Endodermal cell (in vitro differentiated cells): Measurements from ENCODE around the gene ZNF396. TPM values are rescaled to one million over a fixed set of nuclear protein-coding genes. Genes with fewer than 3 reads are reported as not detected.

ENCODE experiments used
- DNase-seq: peaks from one replicate; pipeline ENCODE4 v3.0.0-alpha.2; 2017
- H3K27ac ChIP-seq: 2 replicates; pipeline ENCODE4 v1.5.1; 2013; ENCODE audit warnings: mild to moderate bottlenecking, low read depth, low read length, moderate library complexity
- H3K27me3 ChIP-seq: 2 replicates; pipeline ENCODE4 v1.6.1; 2013; ENCODE audit warnings: mild to moderate bottlenecking, low read length, moderate library complexity; ENCODE audit not compliant: insufficient read depth, control insufficient read depth, poor library complexity, severe bottlenecking
- H3K36me3 ChIP-seq: 2 replicates; pipeline ENCODE4 v1.7.0; 2013; ENCODE audit warnings: mild to moderate bottlenecking, low read length, moderate library complexity; ENCODE audit not compliant: control insufficient read depth, insufficient read depth
- H3K4me1 ChIP-seq: one replicate; pipeline ENCODE4 v1.7.0; 2013; ENCODE audit warnings: low read length; ENCODE audit not compliant: control insufficient read depth, insufficient read depth
- H3K4me3 ChIP-seq: 2 replicates; pipeline ENCODE4 v1.5.1; 2013; ENCODE audit warnings: mild to moderate bottlenecking, low read length, moderate library complexity
- H3K9ac ChIP-seq: 2 replicates; pipeline ENCODE4 v1.6.1; 2013; ENCODE audit warnings: mild to moderate bottlenecking, low read length, moderate library complexity; ENCODE audit not compliant: poor library complexity, severe bottlenecking; ENCODE audit errors: extremely low read depth
- H3K9me3 ChIP-seq: 2 replicates; pipeline ENCODE4 v1.6.1; 2013; ENCODE audit warnings: mild to moderate bottlenecking, low read length, moderate library complexity; ENCODE audit not compliant: control insufficient read depth
- H3K27ac Mint-ChIP-seq: 2 replicates; pipeline ENCODE4 v1.8.0; 2020; ENCODE audit warnings: mixed read lengths
- H3K27me3 Mint-ChIP-seq: 2 replicates; pipeline ENCODE4 v1.8.0; 2021; ENCODE audit warnings: mild to moderate bottlenecking, mixed read lengths; ENCODE audit not compliant: insufficient read depth
- H3K36me3 Mint-ChIP-seq: 2 replicates; pipeline ENCODE4 v1.8.0; 2020; ENCODE audit warnings: low read depth, mixed read lengths
- H3K4me1 Mint-ChIP-seq: 2 replicates; pipeline ENCODE4 v1.8.0; 2020; ENCODE audit warnings: mixed read lengths
- H3K4me3 Mint-ChIP-seq: 2 replicates; pipeline ENCODE4 v1.8.0; 2020; ENCODE audit warnings: mild to moderate bottlenecking, moderate library complexity, mixed read lengths
- H3K9me3 Mint-ChIP-seq: 2 replicates; pipeline ENCODE4 v1.8.0; 2020; ENCODE audit warnings: mild to moderate bottlenecking, mixed read lengths
- WGBS, 2 experiments: methylation state at CpG; one replicate each; pipeline versions ENCODE4 v1.1.5 to v1.1.7; 2013; ENCODE audit warnings: missing lambda C conversion rate in 2 of 2, mixed read lengths in 1 of 2; ENCODE audit not compliant: insufficient coverage in 1 of 2, insufficient read length in 1 of 2; 5-methylcytosine and 5-hydroxymethylcytosine counted together
- total RNA-seq, 2 donors: library from RNA; stranded (reverse); fragmentation: NEBNext Ultra II Directional in 1 of 2; extraction: Animal tissue kit (Norgen Biotek cat#: 25700) in 1 of 2; gene quantifications; 2 replicates in 1 of 2; 3 replicates in 1 of 2; pipeline ENCODE4 v1.2.1, GENCODE V29; 2021
- TF ChIP-seq, protein P1 (sequence below): fragments of 200-600 bp; sonication (generic); conservative IDR thresholded peaks from 2 replicates; pipeline ENCODE4 v1.5.0; 2021; ENCODE audit warnings: antibody characterized with exemption, mild to moderate bottlenecking

Gene ZNF396
- total RNA-seq, 2 donors from 2014 or later, result 5.4 to 8.5 TPM

DNA sequence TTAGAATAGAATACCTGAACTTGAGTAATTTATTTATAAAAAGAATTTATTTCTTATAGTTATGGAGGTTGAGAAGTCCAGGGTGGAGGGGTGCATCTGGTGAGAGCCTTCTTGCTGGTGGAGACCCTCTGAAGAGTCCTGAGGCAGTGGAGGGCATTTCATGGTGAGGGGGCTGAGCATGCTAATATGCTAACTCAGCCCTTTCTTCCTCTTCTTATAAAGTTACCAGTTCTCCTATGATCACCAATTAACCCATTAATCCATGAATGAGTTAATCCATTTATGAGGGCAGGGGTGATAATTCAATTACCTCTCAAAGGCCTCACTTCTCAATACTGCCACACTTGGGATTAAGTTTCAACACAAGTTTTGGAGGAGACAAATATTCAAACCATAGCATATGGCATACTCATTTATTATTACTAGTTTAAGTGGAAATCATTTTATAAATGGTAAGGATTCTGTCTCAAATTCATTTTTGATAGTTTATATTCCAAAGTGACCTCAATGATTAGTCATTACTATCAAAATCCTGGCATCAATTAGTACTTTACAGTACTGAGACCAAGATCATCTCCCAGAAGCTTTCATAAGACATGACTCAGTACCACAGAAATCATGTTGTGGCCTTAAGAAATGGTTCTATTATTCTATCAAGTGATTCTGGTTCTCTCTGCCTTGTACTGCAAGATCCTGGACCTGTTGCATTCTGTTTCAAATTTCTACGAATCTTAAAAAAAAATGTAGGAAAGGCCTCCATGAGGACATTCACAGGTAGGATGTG is 5.5 kb downstream of the ZNF396 start:
- Histone ChIP-seq H3K9ac (no peak overlapping the region), H3K4me3 (no peak overlapping the region), H3K4me1 (peaks cover 6% of the 10 kb centered on the region), H3K27ac (no peak overlapping the region), H3K36me3 (peaks cover 9% of the 10 kb centered on the region), H3K9me3 (peaks cover 8% of the 10 kb centered on the region), H3K27me3 (no peaks in the 10 kb centered on the region)
- no peak for DNase-seq
- no peak overlapping the region for H3K4me3 Mint-ChIP-seq
- H3K9me3 Mint-ChIP-seq, result no peaks in the 10 kb centered on the region
- H3K27ac Mint-ChIP-seq, result no peak overlapping the region
- WGBS, 2 experiments, result 92 to 100% methylated on average over 1 of the region's 1 CpG
- H3K27me3 Mint-ChIP-seq, result no peaks in the 10 kb centered on the region
- peaks cover 21% of the 10 kb centered on the region for H3K4me1 Mint-ChIP-seq
- H3K36me3 Mint-ChIP-seq, result peaks cover 27% of the 10 kb centered on the region
- TF ChIP-seq, protein P1, sequence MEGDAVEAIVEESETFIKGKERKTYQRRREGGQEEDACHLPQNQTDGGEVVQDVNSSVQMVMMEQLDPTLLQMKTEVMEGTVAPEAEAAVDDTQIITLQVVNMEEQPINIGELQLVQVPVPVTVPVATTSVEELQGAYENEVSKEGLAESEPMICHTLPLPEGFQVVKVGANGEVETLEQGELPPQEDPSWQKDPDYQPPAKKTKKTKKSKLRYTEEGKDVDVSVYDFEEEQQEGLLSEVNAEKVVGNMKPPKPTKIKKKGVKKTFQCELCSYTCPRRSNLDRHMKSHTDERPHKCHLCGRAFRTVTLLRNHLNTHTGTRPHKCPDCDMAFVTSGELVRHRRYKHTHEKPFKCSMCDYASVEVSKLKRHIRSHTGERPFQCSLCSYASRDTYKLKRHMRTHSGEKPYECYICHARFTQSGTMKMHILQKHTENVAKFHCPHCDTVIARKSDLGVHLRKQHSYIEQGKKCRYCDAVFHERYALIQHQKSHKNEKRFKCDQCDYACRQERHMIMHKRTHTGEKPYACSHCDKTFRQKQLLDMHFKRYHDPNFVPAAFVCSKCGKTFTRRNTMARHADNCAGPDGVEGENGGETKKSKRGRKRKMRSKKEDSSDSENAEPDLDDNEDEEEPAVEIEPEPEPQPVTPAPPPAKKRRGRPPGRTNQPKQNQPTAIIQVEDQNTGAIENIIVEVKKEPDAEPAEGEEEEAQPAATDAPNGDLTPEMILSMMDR, result no peak

DNA sequence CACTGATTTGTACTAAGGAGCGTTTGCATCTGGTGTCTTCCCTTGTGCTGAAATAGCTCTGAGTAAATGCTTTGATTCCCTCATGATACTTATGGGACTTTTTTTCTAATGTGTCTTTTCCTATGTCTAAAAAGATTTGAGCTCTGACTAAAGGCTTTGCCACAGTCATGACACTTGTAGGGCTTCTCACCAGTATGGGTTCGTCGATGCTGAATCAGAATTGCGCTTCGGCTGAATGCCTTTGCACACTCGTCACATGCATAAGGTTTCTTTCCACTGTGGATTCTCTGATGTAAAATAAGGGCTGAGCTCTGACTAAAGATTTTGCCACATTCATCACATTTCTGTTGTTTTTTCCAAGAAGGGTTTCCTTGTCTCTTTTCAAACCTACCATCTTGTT is 8.0 kb downstream of the ZNF396 start:
- Histone ChIP-seq H3K27ac (no peak overlapping the region), H3K4me1 (peaks cover 6% of the 10 kb centered on the region), H3K9ac (no peak overlapping the region), H3K4me3 (no peak overlapping the region), H3K27me3 (no peaks in the 10 kb centered on the region), H3K9me3 (peaks cover 9% of the 10 kb centered on the region), H3K36me3 (peaks cover 9% of the 10 kb centered on the region)
- TF ChIP-seq, protein P1, result no peak
- H3K4me1 Mint-ChIP-seq, result peaks cover 17% of the 10 kb centered on the region
- no peak for DNase-seq
- H3K4me3 Mint-ChIP-seq, result no peak overlapping the region
- WGBS, 2 experiments, result 95% methylated on average over 5 to 6 of the region's 6 CpGs
- peaks cover 6% of the 10 kb centered on the region for H3K9me3 Mint-ChIP-seq
- no peak overlapping the region for H3K27ac Mint-ChIP-seq
- peaks cover 33% of the 10 kb centered on the region for H3K36me3 Mint-ChIP-seq
- no peaks in the 10 kb centered on the region for H3K27me3 Mint-ChIP-seq

DNA sequence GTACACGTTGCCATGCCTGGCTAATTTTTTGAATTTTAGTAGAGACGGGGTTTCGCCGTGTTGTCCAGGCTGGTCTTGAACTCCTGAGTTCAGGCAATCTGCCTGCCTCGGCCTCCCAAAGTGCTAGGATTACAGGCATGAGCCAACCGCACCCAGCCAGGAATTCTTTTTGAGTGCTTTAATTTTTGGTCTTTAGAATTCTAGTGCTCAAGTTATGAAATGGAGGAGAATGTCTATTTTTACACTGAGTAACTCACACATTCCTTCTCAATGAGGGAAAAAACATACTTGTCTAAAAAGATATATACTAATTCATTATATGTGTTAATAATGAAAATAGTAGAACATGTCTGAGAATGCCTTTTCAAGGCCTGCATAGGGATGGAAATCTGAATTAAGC is 8.5 kb downstream of the ZNF396 start:
- no peak overlapping the region for H3K9ac ChIP-seq
- TF ChIP-seq, protein P1, result no peak
- no peak for DNase-seq
- Mint-ChIP-seq H3K4me1 (peaks cover 17% of the 10 kb centered on the region), H3K4me3 (no peak overlapping the region), H3K27ac (no peak overlapping the region), H3K36me3 (peaks cover 33% of the 10 kb centered on the region), H3K9me3 (peaks cover 6% of the 10 kb centered on the region), H3K27me3 (no peaks in the 10 kb centered on the region)
- no peak overlapping the region for H3K27ac ChIP-seq
- H3K9me3 ChIP-seq, result peaks cover 14% of the 10 kb centered on the region
- no peaks in the 10 kb centered on the region for H3K27me3 ChIP-seq
- H3K4me3 ChIP-seq, result no peak overlapping the region
- peaks cover 9% of the 10 kb centered on the region for H3K36me3 ChIP-seq
- WGBS, 2 experiments, result 93 to 97% methylated on average over 6 of the region's 6 CpGs
- peaks cover 6% of the 10 kb centered on the region for H3K4me1 ChIP-seq
